ENCODE measurements around the gene RABGGTA. TPM values are rescaled to one million over a fixed set of nuclear protein-coding genes. Genes with fewer than 3 reads are reported as not detected.

Gene RABGGTA
- total RNA-seq, 3 donors from 2014 or later (not counting 1 experiment from before 2014, with no cell fraction given), result 72.9 to 95.1 (median 88.5) TPM

DNA sequence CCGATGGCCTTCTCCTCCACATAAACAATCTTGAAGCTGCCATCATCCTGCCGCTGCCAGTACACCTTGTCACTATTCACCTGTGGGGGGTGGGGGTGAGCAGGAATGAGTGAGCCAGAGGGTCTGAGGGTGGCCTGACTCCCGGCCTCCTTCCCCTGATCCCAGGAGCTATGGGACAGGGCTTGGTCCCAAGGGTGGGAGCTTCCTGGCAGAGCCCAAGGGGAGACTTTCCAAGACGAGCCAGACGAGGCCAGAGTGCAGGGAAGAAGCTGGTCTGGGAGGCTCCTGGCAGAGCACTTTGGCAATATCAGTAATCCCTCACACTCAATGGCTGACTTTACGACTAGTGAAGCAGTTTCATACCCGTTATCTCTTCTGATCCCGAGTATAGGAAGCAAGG, 16.0 kb downstream of the RABGGTA start:
- TF ChIP-seq, protein P1, sequence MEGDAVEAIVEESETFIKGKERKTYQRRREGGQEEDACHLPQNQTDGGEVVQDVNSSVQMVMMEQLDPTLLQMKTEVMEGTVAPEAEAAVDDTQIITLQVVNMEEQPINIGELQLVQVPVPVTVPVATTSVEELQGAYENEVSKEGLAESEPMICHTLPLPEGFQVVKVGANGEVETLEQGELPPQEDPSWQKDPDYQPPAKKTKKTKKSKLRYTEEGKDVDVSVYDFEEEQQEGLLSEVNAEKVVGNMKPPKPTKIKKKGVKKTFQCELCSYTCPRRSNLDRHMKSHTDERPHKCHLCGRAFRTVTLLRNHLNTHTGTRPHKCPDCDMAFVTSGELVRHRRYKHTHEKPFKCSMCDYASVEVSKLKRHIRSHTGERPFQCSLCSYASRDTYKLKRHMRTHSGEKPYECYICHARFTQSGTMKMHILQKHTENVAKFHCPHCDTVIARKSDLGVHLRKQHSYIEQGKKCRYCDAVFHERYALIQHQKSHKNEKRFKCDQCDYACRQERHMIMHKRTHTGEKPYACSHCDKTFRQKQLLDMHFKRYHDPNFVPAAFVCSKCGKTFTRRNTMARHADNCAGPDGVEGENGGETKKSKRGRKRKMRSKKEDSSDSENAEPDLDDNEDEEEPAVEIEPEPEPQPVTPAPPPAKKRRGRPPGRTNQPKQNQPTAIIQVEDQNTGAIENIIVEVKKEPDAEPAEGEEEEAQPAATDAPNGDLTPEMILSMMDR (IDR thresholded peaks at IDR 0.05), result no peak
- 96% methylated on average over 7 of the region's 8 CpGs for WGBS (ENCODE audit: insufficient coverage)

DNA sequence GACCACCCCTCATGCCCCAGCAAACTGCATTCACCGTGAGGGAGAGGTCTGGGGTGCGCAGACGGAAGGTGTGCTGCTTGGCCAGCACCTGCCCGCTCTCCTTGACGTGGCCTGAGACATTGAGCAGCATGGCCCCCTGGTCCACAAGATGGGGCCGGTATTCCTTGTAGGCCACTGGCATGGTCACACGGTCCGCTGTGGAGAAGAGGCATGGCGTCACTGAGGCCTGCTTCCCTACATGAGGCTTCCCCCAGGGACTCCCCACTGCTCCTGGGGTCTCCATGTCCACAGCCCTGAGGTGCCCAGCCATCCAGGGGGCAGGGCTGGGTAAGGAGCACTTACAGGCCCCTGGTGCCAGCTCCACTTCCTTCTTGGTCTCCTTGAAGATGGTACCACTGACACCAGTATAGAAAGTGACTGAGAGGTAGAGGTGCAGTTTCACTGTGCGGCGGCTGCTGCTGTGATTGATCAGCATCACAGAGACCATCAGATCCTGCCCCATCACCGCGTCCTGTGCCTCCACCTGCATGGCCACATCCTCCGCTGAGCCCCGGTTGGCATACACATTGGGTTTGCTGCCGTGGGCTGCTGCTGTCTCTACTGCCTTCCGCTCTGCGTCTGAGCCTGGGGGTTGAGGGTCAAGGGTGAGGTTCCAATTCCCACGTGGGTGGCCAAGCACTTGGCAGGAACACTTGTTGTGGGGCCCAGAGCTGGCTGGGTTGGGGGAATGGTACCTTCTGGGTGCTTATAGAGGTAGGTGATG, 16.6 kb downstream of the RABGGTA start:
- Histone ChIP-seq H3K36me3 (ENCODE audit: control insufficient read depth, insufficient read depth, low read length) (peaks cover 6% of the 10 kb centered on the region), H3K4me3 (ENCODE audit: low read length) (no peak overlapping the region), H3K9me3 (ENCODE audit: control insufficient read depth, insufficient read depth, low read length) (no peaks in the 10 kb centered on the region), H3K4me1 (ENCODE audit: control insufficient read depth, insufficient read depth, low read length) (no peaks in the 10 kb centered on the region), H3K27me3 (ENCODE audit: control insufficient read depth, insufficient read depth, low read length) (no peaks in the 10 kb centered on the region), H3K27ac (ENCODE audit: low read length) (no peak overlapping the region)
- no peaks in the 10 kb centered on the region for H3K36me3 Mint-ChIP-seq
- H3K27ac Mint-ChIP-seq, result no peak overlapping the region
- H3K4me1 Mint-ChIP-seq, result no peaks in the 10 kb centered on the region
- ATAC-seq, result no peak
- no peak for DNase-seq
- no peaks in the 10 kb centered on the region for H3K27me3 Mint-ChIP-seq (ENCODE audit: low read depth in 2 of 2)
- intact Hi-C loops (cut with micrococcal nuclease), result no loop called here
- TF ChIP-seq, protein P1 (IDR thresholded peaks at IDR 0.05), result no peak
- H3K4me3 Mint-ChIP-seq, result no peak overlapping the region
- H3K9me3 Mint-ChIP-seq, result no peaks in the 10 kb centered on the region
- 97% methylated on average over 19 of the region's 19 CpGs for WGBS (ENCODE audit: insufficient coverage)

More for the DNA sequence above, 16.0 kb downstream of the RABGGTA start:
- Mint-ChIP-seq H3K4me3 (no peak overlapping the region), H3K27ac (no peak overlapping the region), H3K36me3 (no peaks in the 10 kb centered on the region), H3K9me3 (no peaks in the 10 kb centered on the region), H3K27me3 (ENCODE audit: low read depth in 2 of 2) (no peaks in the 10 kb centered on the region), H3K4me1 (no peaks in the 10 kb centered on the region)
- H3K4me3 ChIP-seq (ENCODE audit: low read length), result no peak overlapping the region
- H3K4me1 ChIP-seq (ENCODE audit: control insufficient read depth, insufficient read depth, low read length), result no peaks in the 10 kb centered on the region
- H3K27me3 ChIP-seq (ENCODE audit: control insufficient read depth, insufficient read depth, low read length), result no peaks in the 10 kb centered on the region
- H3K9me3 ChIP-seq (ENCODE audit: control insufficient read depth, insufficient read depth, low read length), result no peaks in the 10 kb centered on the region
- intact Hi-C loops (cut with micrococcal nuclease), result no loop called here
- peaks cover 8% of the 10 kb centered on the region for H3K36me3 ChIP-seq (ENCODE audit: control insufficient read depth, insufficient read depth, low read length)
- ATAC-seq (no peak), DNase-seq (no peak)
- no peak overlapping the region for H3K27ac ChIP-seq (ENCODE audit: low read length)

DNA sequence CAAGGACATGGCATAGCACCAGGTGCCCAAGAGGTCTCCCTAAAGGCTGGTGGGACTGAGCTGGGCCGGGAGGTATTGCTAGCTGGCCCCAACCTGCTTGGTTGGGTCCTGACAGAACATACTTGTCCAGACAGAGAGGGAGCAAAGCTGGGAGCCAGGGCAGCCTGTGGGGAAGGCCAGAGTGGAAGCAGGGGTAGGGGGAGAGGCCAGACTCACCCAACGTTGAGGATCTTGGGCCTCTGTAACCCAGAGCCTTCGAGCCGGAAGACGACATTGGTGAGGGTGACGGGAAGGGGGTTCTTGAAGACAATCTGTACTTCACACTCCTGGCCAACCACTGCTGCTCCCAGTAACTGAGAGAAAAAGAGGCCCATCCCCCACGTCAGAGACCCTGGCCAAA, 17.5 kb downstream of the RABGGTA start:
- no peak overlapping the region for H3K27ac ChIP-seq (ENCODE audit: low read length)
- DNase-seq (no peak), ATAC-seq (no peak)
- no peaks in the 10 kb centered on the region for H3K27me3 Mint-ChIP-seq (ENCODE audit: low read depth in 2 of 2)
- WGBS (ENCODE audit: insufficient coverage), result 91% methylated on average over 5 of the region's 7 CpGs
- no peak overlapping the region for H3K4me3 Mint-ChIP-seq
- H3K4me1 Mint-ChIP-seq, result no peaks in the 10 kb centered on the region
- H3K36me3 ChIP-seq (ENCODE audit: control insufficient read depth, insufficient read depth, low read length), result peaks cover 5% of the 10 kb centered on the region
- intact Hi-C loops (cut with micrococcal nuclease), result no loop called here
- no peaks in the 10 kb centered on the region for H3K4me1 ChIP-seq (ENCODE audit: control insufficient read depth, insufficient read depth, low read length)
- H3K9me3 ChIP-seq (ENCODE audit: control insufficient read depth, insufficient read depth, low read length), result no peaks in the 10 kb centered on the region
- no peak overlapping the region for H3K27ac Mint-ChIP-seq
- no peaks in the 10 kb centered on the region for H3K36me3 Mint-ChIP-seq
- TF ChIP-seq, protein P1 (IDR thresholded peaks at IDR 0.05), result no peak
- no peaks in the 10 kb centered on the region for H3K27me3 ChIP-seq (ENCODE audit: control insufficient read depth, insufficient read depth, low read length)
- no peak overlapping the region for H3K4me3 ChIP-seq (ENCODE audit: low read length)
- no peaks in the 10 kb centered on the region for H3K9me3 Mint-ChIP-seq
